ENCODE measurements around the gene CRYGS. TPM values are rescaled to one million over a fixed set of nuclear protein-coding genes. Genes with fewer than 3 reads are reported as not detected.

CRYGS gene
- total RNA-seq (2022; extraction: Qiagen RNA extraction): 0.41 to 0.96 TPM (median 0.71 TPM) in 5 replicates

GRCh38 chr3:186544281-186544680 lies at the start of gene CRYGS:
Gene CRYGS (minus strand): TSS chr3:186544380. CDS start chr3:186544326, 54 bp downstream.

GRCh38 chr3:186570096-186570940 lies 26.1 kb upstream of the CRYGS start, which contains the start of gene DNAJB11:
Gene DNAJB11 (plus strand): TSS chr3:186570720. CDS start chr3:186570898, 178 bp downstream.

GRCh38 chr3:186567072-186567921 lies 23.1 kb upstream of the CRYGS start, which contains the start of gene TBCCD1:
Gene TBCCD1 (minus strand): TSS chr3:186567339. CDS start chr3:186564329, 3,010 bp downstream.

Other genes with a start within 250 kb of the CRYGS start
- gene DGKG, start 182.1 kb downstream of the CRYGS start, total RNA-seq (2022; extraction: Qiagen RNA extraction): 5.8 to 9.2 TPM (median 7.2 TPM) in 5 replicates
- gene TBCCD1, start 23.0 kb upstream of the CRYGS start, total RNA-seq (2022; extraction: Qiagen RNA extraction): 5.8 to 7.6 TPM (median 6.9 TPM) in 5 replicates
- 53.7 to 57.8 TPM (median 55.5 TPM) in 5 replicates for gene DNAJB11, start 26.3 kb upstream of the CRYGS start, total RNA-seq (2022; extraction: Qiagen RNA extraction)
- gene AHSG, start 68.7 kb upstream of the CRYGS start, total RNA-seq (2022; extraction: Qiagen RNA extraction): 0.06 to 0.09 TPM (median 0.06 TPM) in 3 of 5 replicates, not detected in the others
- gene FETUB, start 96.0 kb upstream of the CRYGS start, total RNA-seq (2022; extraction: Qiagen RNA extraction): 0.13 to 0.38 TPM (median 0.23 TPM) in 5 replicates
- gene HRG, start 121.6 kb upstream of the CRYGS start, total RNA-seq (2022; extraction: Qiagen RNA extraction): not detected in 5 replicates
- 0.07 TPM in 1 of 5 replicates, not detected in the others for gene KNG1, start 173.0 kb upstream of the CRYGS start, total RNA-seq (2022; extraction: Qiagen RNA extraction)
- gene EIF4A2, start 239.2 kb upstream of the CRYGS start, total RNA-seq (2022; extraction: Qiagen RNA extraction): 122 to 152 TPM (median 133 TPM) in 5 replicates

All from A549 treated with dexamethasone at 1 μM for 4 hours (cell line).